ENCODE data around the gene YBEY. TPM values are rescaled to one million over a fixed set of nuclear protein-coding genes. Genes with fewer than 3 reads are reported as not detected.

YBEY gene
- total and polyA plus RNA-seq, 2 donors (not counting 3 experiments of a cell fraction or from before 2014, with no cell fraction given) = 6.1 to 15.3 TPM

DNA sequence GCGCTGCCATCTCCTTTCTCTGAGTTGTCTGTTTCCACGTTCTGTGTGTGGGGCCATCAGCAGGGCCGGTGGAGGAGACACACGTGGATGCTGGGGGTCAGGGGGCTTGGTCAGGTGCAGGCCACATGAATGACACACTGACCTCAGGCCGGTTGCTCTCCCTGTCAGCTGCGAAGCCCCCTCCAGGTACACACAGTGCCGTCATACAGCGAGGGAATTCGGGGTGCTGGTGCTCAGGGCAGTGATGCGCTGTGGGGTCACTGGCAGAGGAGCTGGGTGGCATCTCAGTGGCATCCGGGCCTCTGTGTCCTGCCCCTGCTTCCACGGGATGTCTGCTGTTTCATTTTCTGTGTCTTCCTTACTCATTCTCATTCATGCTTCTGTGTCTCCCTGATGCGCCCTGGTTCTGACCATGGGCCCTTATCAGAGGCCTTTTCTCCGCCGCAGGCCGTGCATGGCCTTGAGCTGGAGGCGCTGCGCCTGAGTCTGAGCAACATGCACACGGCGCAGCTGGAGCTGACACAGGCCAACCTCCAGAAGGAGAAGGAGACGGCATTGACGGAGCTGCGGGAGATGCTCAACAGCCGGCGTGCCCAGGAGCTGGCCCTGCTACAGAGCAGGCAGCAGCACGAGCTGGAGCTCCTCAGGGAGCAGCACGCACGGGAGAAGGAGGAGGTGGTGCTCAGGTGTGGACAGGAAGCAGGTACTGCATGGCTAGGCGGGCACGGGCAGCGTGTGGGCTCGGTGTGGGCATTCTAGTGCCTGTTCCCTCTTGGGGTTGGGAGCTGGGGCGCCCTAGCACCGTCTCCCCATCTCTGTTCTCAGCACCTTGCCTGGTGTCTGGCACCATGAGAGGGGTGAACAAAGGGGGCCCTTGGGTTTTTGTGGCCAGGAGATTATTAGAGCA, 60.4 kb downstream of the YBEY start:
- H3K27me3 ChIP-seq (ENCODE audit: control insufficient read depth in 2 of 2, insufficient read depth in 2 of 2, low read length in 2 of 2) = no peaks in the 10 kb centered on the region
- intact Hi-C loops (cut with micrococcal nuclease) = no loop called here
- dilution Hi-C loops (cut with MboI; ENCODE audit: extremely low pct_ligation_motif_present, low sequenced_read_pairs) = no loop called here
- H3K9ac ChIP-seq (replicated peaks; ENCODE audit: extremely low read depth, insufficient read depth, low read length) = no peak overlapping the region
- ChIA-PET CTCF (interaction anchor here (1.1 kb wide), 1 partner anchor 203 kb away, joined by 3 read pairs; no protein-coding TSS in a partner anchor), POLR2A (no interaction called here)
- TF ChIP-seq POLR2A (IDR thresholded peaks at IDR 0.05; ENCODE audit: low read depth, low read length) (no peak), JUN (IDR thresholded peaks at IDR 0.05; ENCODE audit: borderline replicate concordance, insufficient read depth, insufficient read length, low read depth) (no peak), FOS (IDR thresholded peaks at IDR 0.05; ENCODE audit: borderline replicate concordance, insufficient read depth, low read length) (no peak), GATA2 (IDR thresholded peaks at IDR 0.05; ENCODE audit: insufficient read depth, insufficient read length, low read depth, low read length) (no peak), MYC (IDR thresholded peaks at IDR 0.05; ENCODE audit: low read depth, low read length) (no peak), POLR2AphosphoS5 (IDR thresholded peaks at IDR 0.05; ENCODE audit: insufficient read depth, low read depth, low read length) (no peak), EZH2 (IDR thresholded peaks at IDR 0.05; ENCODE audit: borderline replicate concordance, low read depth, low read length, severe bottlenecking) (no peak)
- TF ChIP-seq, protein P1, sequence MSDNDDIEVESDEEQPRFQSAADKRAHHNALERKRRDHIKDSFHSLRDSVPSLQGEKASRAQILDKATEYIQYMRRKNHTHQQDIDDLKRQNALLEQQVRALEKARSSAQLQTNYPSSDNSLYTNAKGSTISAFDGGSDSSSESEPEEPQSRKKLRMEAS (IDR thresholded peaks at IDR 0.05; ENCODE audit: insufficient read depth, insufficient read length) = no peak
- TF ChIP-seq, protein P2, sequence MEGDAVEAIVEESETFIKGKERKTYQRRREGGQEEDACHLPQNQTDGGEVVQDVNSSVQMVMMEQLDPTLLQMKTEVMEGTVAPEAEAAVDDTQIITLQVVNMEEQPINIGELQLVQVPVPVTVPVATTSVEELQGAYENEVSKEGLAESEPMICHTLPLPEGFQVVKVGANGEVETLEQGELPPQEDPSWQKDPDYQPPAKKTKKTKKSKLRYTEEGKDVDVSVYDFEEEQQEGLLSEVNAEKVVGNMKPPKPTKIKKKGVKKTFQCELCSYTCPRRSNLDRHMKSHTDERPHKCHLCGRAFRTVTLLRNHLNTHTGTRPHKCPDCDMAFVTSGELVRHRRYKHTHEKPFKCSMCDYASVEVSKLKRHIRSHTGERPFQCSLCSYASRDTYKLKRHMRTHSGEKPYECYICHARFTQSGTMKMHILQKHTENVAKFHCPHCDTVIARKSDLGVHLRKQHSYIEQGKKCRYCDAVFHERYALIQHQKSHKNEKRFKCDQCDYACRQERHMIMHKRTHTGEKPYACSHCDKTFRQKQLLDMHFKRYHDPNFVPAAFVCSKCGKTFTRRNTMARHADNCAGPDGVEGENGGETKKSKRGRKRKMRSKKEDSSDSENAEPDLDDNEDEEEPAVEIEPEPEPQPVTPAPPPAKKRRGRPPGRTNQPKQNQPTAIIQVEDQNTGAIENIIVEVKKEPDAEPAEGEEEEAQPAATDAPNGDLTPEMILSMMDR (IDR thresholded peaks at IDR 0.05; ENCODE audit: extremely low read depth in 1 of 2, insufficient read depth in 1 of 2, low read depth in 1 of 2, low read length in 2 of 2) = no peak
- no peaks in the 10 kb centered on the region for H3K9me1 ChIP-seq (replicated peaks; ENCODE audit: control insufficient read depth, extremely low read depth, insufficient read depth, low read length)
- H3K4me2 ChIP-seq (ENCODE audit: insufficient read depth, low read length) = no peak overlapping the region
- FAIRE-seq (no peak), DNase-seq (ENCODE audit: low read depth, low spot score) (no peak)
- no peak overlapping the region for H3K27ac ChIP-seq (ENCODE audit: insufficient read depth, low read depth, low read length)
- no peaks in the 10 kb centered on the region for H4K20me1 ChIP-seq (replicated peaks; ENCODE audit: control insufficient read depth, extremely low read depth, insufficient read depth, low read length)
- no peak overlapping the region for H2AFZ ChIP-seq (ENCODE audit: low read depth, low read length)
- no peak overlapping the region for H3K4me3 ChIP-seq (replicated peaks in 1 of 3; ENCODE audit: insufficient read depth in 1 of 3, low read depth in 1 of 3, low read length in 3 of 3)
- no peaks in the 10 kb centered on the region for H3K4me1 ChIP-seq (ENCODE audit: control insufficient read depth, extremely low read depth, insufficient read depth, low read length)
- H3K36me3 ChIP-seq (ENCODE audit: control insufficient read depth in 2 of 2, extremely low read depth in 1 of 2, insufficient read depth in 2 of 2, low read length in 2 of 2) = peaks cover 9 to 27% of the 10 kb centered on the region in 2 experiments
- peaks cover 18% of the 10 kb centered on the region for H3K79me2 ChIP-seq (ENCODE audit: control insufficient read depth, insufficient read depth, low read length)
- BruUV-seq (replicated peaks) = no TSS peak
- no peaks in the 10 kb centered on the region for H3K9me3 ChIP-seq (replicated peaks; ENCODE audit: control insufficient read depth, insufficient read depth, low read length)
